ENCODE results near the gene HERPUD1. TPM values are rescaled to one million over a fixed set of nuclear protein-coding genes. Genes with fewer than 3 reads are reported as not detected.

Gene HERPUD1
- total and polyA plus RNA-seq, 2 of the 13 experiments (the other 11 are each of a cell fraction or from before 2014, with no cell fraction given) = 96.2 to 323 TPM

DNA sequence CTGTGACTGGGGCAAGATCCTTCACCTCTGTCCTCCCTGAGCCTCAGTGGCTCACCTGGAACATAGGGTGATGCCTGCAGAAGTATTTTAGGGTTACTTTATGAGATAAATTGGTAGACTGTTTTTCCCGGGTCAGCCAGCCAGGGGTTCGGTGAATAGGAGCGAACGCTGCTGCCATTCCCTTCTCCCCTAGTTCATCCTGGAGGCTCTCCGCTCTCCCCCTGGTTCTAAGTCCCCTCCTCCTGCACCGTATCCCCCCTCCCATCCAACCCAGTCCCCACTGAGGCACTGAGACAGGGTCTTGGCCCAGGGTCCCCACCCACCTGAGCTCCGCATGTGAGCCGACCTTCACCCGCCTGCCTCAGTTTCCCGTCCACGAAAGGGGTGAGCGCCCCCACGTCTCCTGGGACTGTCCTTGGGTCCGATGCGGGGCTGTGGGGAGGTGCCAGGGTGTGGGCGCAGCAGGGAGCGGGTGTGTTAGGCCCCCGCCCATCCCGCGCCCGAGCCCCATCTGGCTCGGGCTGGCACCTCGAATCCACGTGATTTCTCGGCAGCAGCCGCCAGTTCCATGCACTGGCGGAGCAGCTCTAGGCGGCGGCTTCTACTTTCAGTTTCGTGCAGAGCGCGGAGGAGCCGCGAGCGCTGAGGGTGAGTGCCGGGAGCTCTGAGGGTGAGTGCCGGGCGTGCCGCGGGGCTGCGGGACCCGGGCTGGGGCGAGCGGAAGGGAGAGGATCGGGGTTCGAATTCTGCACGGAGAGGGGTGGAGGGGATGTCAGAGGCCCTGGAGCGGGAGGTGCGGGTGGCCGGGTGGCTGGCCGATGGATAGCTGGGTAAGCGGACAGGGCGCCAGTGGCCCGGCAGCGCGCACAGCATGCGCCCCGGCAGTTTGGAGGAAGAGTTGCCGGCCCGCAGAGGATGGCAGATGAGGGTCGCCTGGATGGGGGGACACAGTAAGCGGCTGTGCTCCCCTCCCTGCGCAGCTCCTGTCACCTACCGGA lies 57.3 kb downstream of the HERPUD1 start, which contains the start of gene NLRC5 (continued):
- TF ChIP-seq ZNF44 (CRISPR knock-in tag; IDR thresholded peaks at IDR 0.05) (peak; percentile 65; the same call in 1 of the 2 replicates), SNRNP70 (IDR thresholded peaks at IDR 0.05; ENCODE audit: low read depth, low read length) (no peak), HOXA3 (CRISPR knock-in tag; IDR thresholded peaks at IDR 0.05) (peak; percentile 36; the same call in 1 of the 2 replicates), ZNF687 (CRISPR knock-in tag; IDR thresholded peaks at IDR 0.05) (peak; percentile 96), KDM4B (CRISPR knock-in tag; IDR thresholded peaks at IDR 0.05) (peak; percentile 40; the same call in 1 of the 2 replicates), ZNF788 (CRISPR knock-in tag; IDR thresholded peaks at IDR 0.05; ENCODE audit: borderline replicate concordance) (peak; percentile 65; the same call in 1 of the 2 replicates), CHD2 (IDR thresholded peaks at IDR 0.05; ENCODE audit: low read depth, low read length) (no peak), ZMYM3 (CRISPR knock-in tag; IDR thresholded peaks at IDR 0.05) (peak; percentile 92), ZSCAN21 (CRISPR knock-in tag; IDR thresholded peaks at IDR 0.05; ENCODE audit: borderline replicate concordance) (no peak), FOXA1 (IDR thresholded peaks at IDR 0.05) (no peak), FOXA1 (CRISPR knock-in tag; IDR thresholded peaks at IDR 0.05) (no peak), ZNF614 (CRISPR knock-in tag; IDR thresholded peaks at IDR 0.05; ENCODE audit: borderline replicate concordance) (0 out of 2 replicates have a peak, but pooled peaks have one; percentile 24)
- TF ChIP-seq, protein P1, sequence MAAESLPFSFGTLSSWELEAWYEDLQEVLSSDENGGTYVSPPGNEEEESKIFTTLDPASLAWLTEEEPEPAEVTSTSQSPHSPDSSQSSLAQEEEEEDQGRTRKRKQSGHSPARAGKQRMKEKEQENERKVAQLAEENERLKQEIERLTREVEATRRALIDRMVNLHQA (CRISPR knock-in tag; IDR thresholded peaks at IDR 0.05) = no peak
- TF ChIP-seq, protein P2, sequence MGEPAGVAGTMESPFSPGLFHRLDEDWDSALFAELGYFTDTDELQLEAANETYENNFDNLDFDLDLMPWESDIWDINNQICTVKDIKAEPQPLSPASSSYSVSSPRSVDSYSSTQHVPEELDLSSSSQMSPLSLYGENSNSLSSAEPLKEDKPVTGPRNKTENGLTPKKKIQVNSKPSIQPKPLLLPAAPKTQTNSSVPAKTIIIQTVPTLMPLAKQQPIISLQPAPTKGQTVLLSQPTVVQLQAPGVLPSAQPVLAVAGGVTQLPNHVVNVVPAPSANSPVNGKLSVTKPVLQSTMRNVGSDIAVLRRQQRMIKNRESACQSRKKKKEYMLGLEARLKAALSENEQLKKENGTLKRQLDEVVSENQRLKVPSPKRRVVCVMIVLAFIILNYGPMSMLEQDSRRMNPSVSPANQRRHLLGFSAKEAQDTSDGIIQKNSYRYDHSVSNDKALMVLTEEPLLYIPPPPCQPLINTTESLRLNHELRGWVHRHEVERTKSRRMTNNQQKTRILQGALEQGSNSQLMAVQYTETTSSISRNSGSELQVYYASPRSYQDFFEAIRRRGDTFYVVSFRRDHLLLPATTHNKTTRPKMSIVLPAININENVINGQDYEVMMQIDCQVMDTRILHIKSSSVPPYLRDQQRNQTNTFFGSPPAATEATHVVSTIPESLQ (CRISPR knock-in tag; conservative IDR thresholded peaks at IDR 0.05) = no peak
- TF ChIP-seq, protein P3, sequence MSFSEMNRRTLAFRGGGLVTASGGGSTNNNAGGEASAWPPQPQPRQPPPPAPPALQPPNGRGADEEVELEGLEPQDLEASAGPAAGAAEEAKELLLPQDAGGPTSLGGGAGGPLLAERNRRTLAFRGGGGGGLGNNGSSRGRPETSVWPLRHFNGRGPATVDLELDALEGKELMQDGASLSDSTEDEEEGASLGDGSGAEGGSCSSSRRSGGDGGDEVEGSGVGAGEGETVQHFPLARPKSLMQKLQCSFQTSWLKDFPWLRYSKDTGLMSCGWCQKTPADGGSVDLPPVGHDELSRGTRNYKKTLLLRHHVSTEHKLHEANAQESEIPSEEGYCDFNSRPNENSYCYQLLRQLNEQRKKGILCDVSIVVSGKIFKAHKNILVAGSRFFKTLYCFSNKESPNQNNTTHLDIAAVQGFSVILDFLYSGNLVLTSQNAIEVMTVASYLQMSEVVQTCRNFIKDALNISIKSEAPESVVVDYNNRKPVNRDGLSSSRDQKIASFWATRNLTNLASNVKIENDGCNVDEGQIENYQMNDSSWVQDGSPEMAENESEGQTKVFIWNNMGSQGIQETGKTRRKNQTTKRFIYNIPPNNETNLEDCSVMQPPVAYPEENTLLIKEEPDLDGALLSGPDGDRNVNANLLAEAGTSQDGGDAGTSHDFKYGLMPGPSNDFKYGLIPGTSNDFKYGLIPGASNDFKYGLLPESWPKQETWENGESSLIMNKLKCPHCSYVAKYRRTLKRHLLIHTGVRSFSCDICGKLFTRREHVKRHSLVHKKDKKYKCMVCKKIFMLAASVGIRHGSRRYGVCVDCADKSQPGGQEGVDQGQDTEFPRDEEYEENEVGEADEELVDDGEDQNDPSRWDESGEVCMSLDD (CRISPR knock-in tag; IDR thresholded peaks at IDR 0.05; ENCODE audit: borderline replicate concordance) = peak; percentile 67; the same call in 1 of the 2 replicates
- TF ChIP-seq, protein P4, sequence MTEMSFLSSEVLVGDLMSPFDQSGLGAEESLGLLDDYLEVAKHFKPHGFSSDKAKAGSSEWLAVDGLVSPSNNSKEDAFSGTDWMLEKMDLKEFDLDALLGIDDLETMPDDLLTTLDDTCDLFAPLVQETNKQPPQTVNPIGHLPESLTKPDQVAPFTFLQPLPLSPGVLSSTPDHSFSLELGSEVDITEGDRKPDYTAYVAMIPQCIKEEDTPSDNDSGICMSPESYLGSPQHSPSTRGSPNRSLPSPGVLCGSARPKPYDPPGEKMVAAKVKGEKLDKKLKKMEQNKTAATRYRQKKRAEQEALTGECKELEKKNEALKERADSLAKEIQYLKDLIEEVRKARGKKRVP (CRISPR knock-in tag; IDR thresholded peaks at IDR 0.05) = peak in 1 of 2 experiments; percentile 52; a peak in 1 of 4 replicates
